Mesothelial cell of epicardium (in vitro differentiated cells): Measurements from ENCODE around the gene RFXANK. TPM values are rescaled to one million over a fixed set of nuclear protein-coding genes. Genes with fewer than 3 reads are reported as not detected.
A peak's percentile ranks its signal among the peaks of the same experiment; 100 is the strongest.

Experiments used
- DNase-seq, 2 experiments: peaks; one replicate each; pipeline ENCODE4 v3.0.0; 2021; ENCODE audit warnings: low spot score in 2 of 2; ENCODE audit not compliant: unreplicated experiment in 2 of 2
- H3K27ac Mint-ChIP-seq: 2 replicates; pipeline ENCODE4 v1.8.0; 2021; ENCODE audit warnings: mixed read lengths
- H3K27me3 Mint-ChIP-seq: 2 replicates; pipeline ENCODE4 v1.8.0; 2021; ENCODE audit warnings: low read depth, mixed read lengths
- H3K36me3 Mint-ChIP-seq: 2 replicates; pipeline ENCODE4 v1.8.0; 2021; ENCODE audit warnings: mixed read lengths
- H3K4me1 Mint-ChIP-seq: 2 replicates; pipeline ENCODE4 v1.8.0; 2021; ENCODE audit warnings: mixed read lengths
- H3K4me3 Mint-ChIP-seq: 2 replicates; pipeline ENCODE4 v1.8.0; 2021; ENCODE audit warnings: mild to moderate bottlenecking, moderate library complexity, mixed read lengths
- H3K9me3 Mint-ChIP-seq: 2 replicates; pipeline ENCODE4 v1.8.0; 2021; ENCODE audit warnings: mixed read lengths
- CTCF ChIP-seq: fragments of 200-600 bp; sonication (generic); IDR thresholded peaks from one replicate; pipeline ENCODE4 v1.5.0; 2021; ENCODE audit warnings: antibody characterized with exemption; ENCODE audit not compliant: unreplicated experiment
- total RNA-seq: library from RNA; stranded (reverse); gene quantifications from 3 replicates; pipeline ENCODE4 v1.2.1, GENCODE V29; 2021

Gene RFXANK
- total RNA-seq, 1 donor from 2014 or later, result 93.6 TPM

- Mint-ChIP-seq H3K27ac (peak overlapping the region; percentile 56), H3K27me3 (peaks cover 19% of the 10 kb centered on the region), H3K9me3 (no peaks in the 10 kb centered on the region), H3K4me1 (peaks cover 12% of the 10 kb centered on the region), H3K4me3 (peak overlapping the region; percentile 79), H3K36me3 (peaks cover 19% of the 10 kb centered on the region)
- no peak for DNase-seq
- no peak for TF ChIP-seq CTCF
Observed at GRCh38 chr19:19201697-19202630, 9.9 kb downstream of the RFXANK start.

GRCh38 chr19:19202707-19203011 is 10.6 kb downstream of the RFXANK start:
- DNase-seq, result no peak
- no peaks in the 10 kb centered on the region for H3K9me3 Mint-ChIP-seq
- TF ChIP-seq CTCF, result no peak
- H3K4me3 Mint-ChIP-seq, result peak overlapping the region; percentile 79
- peaks cover 12% of the 10 kb centered on the region for H3K4me1 Mint-ChIP-seq
- H3K27me3 Mint-ChIP-seq, result peaks cover 26% of the 10 kb centered on the region
- peak overlapping the region; percentile 86 for H3K27ac Mint-ChIP-seq
- H3K36me3 Mint-ChIP-seq, result peaks cover 19% of the 10 kb centered on the region

GRCh38 chr19:19203012-19203856 is 11.2 kb downstream of the RFXANK start, which contains the start of gene NR2C2AP:
NR2C2AP (minus strand) TSS chr19:19203414; CDS start chr19:19203060, 354 bp downstream.
- Mint-ChIP-seq H3K4me3 (peak within 1 kb of the TSS; percentile 79), H3K36me3 (peaks cover 15% of the 10 kb centered on the region), H3K27me3 (peaks cover 28% of the 10 kb centered on the region), H3K27ac (peak within 1 kb of the TSS; percentile 86), H3K4me1 (peaks cover 12% of the 10 kb centered on the region), H3K9me3 (no peaks in the 10 kb centered on the region)
- TF ChIP-seq CTCF, result no peak
- peak; percentile 77 to 85 for DNase-seq

- Mint-ChIP-seq H3K36me3 (peaks cover 7% of the 10 kb centered on the region), H3K9me3 (no peaks in the 10 kb centered on the region), H3K4me3 (peak overlapping the region; percentile 79), H3K27ac (peak overlapping the region; percentile 59), H3K27me3 (peaks cover 31% of the 10 kb centered on the region), H3K4me1 (peaks cover 12% of the 10 kb centered on the region)
- no peak for DNase-seq
- TF ChIP-seq CTCF, result no peak
Observed at GRCh38 chr19:19204181-19204580, 12.1 kb downstream of the RFXANK start.

GRCh38 chr19:19205416-19206410 is 13.7 kb downstream of the RFXANK start:
- H3K4me1 Mint-ChIP-seq, result peaks cover 12% of the 10 kb centered on the region
- no peak overlapping the region for H3K27ac Mint-ChIP-seq
- no peak for DNase-seq
- no peaks in the 10 kb centered on the region for H3K9me3 Mint-ChIP-seq
- H3K36me3 Mint-ChIP-seq, result no peaks in the 10 kb centered on the region
- H3K27me3 Mint-ChIP-seq, result peaks cover 45% of the 10 kb centered on the region
- no peak overlapping the region for H3K4me3 Mint-ChIP-seq
- no peak for TF ChIP-seq CTCF
